GM18507 (cell line): ENCODE results near the gene TCERG1.

Experiments used
- DNase-seq: peaks from one replicate; pipeline ENCODE4 v3.0.0; 2011; ENCODE audit warnings: low read depth; ENCODE audit not compliant: insufficient read length; ENCODE audit errors: extremely low spot score
- FAIRE-seq: peaks from 2 replicates; lab custom pipeline; 2011; peaks lifted over from hg19 to GRCh38; lab: Jason Lieb, UNC

TCERG1 gene

GRCh38 chr5:146515473-146516150, 68.5 kb downstream of the TCERG1 start:
- FAIRE-seq (no peak), DNase-seq (no peak)

GRCh38 chr5:146516151-146516475, 69.0 kb downstream of the TCERG1 start, which contains the start of gene GPR151:
Gene GPR151 (minus strand): TSS chr5:146516190. CDS start chr5:146516113, 77 bp downstream.
- DNase-seq (no peak), FAIRE-seq (no peak)

GRCh38 chr5:146519554-146519953, 72.4 kb downstream of the TCERG1 start:
- DNase-seq, result no peak
- no peak for FAIRE-seq

GRCh38 chr5:146520731-146521130, 73.6 kb downstream of the TCERG1 start:
- DNase-seq, result no peak
- FAIRE-seq, result no peak

- no peak for FAIRE-seq
- no peak for DNase-seq
These were observed 74.4 kb downstream of the TCERG1 start for GRCh38 chr5:146521403-146522106.

GRCh38 chr5:146523698-146524097, 76.6 kb downstream of the TCERG1 start:
- FAIRE-seq, result no peak
- no peak for DNase-seq

GRCh38 chr5:146527785-146528184, 80.7 kb downstream of the TCERG1 start:
- no peak for FAIRE-seq
- DNase-seq, result no peak

GRCh38 chr5:146528236-146528635, 81.1 kb downstream of the TCERG1 start:
- FAIRE-seq, result no peak
- DNase-seq, result no peak

- FAIRE-seq (no peak), DNase-seq (no peak)
These were observed 82.9 kb downstream of the TCERG1 start for GRCh38 chr5:146529984-146530383.

GRCh38 chr5:146533260-146533857, 86.2 kb downstream of the TCERG1 start:
- FAIRE-seq (peak; percentile 92), DNase-seq (peak; percentile 46)

GRCh38 chr5:146533882-146534281, 86.7 kb downstream of the TCERG1 start:
- DNase-seq (no peak), FAIRE-seq (no peak)

- FAIRE-seq, result no peak
- no peak for DNase-seq
These were observed 91.3 kb downstream of the TCERG1 start for GRCh38 chr5:146538432-146538831.

- DNase-seq (no peak), FAIRE-seq (no peak)
These were observed 92.8 kb downstream of the TCERG1 start for GRCh38 chr5:146539973-146540372.

- DNase-seq (no peak), FAIRE-seq (no peak)
These were observed 93.3 kb downstream of the TCERG1 start for GRCh38 chr5:146540414-146540813.

GRCh38 chr5:146541958-146542849, 95.1 kb downstream of the TCERG1 start:
- FAIRE-seq (peak; percentile 74), DNase-seq (peak; percentile 33)

GRCh38 chr5:146544232-146544631, 97.1 kb downstream of the TCERG1 start:
- FAIRE-seq (no peak), DNase-seq (no peak)

GRCh38 chr5:146548781-146549449, 101.8 kb downstream of the TCERG1 start:
- no peak for DNase-seq
- FAIRE-seq, result no peak

GRCh38 chr5:146549615-146550014, 102.5 kb downstream of the TCERG1 start:
- DNase-seq (no peak), FAIRE-seq (no peak)

GRCh38 chr5:146553446-146553845, 106.3 kb downstream of the TCERG1 start:
- DNase-seq (no peak), FAIRE-seq (no peak)
